Urinary bladder (tissue), 4 donors: ENCODE data around the gene TFEB. TPM values are rescaled to one million over a fixed set of nuclear protein-coding genes. Genes with fewer than 3 reads are reported as not detected.
A peak's percentile ranks its signal among the peaks of the same experiment; 100 is the strongest.

ENCODE experiments used
- DNase-seq: peaks from one replicate; pipeline ENCODE4 v3.0.0-alpha.2; 2015; ENCODE audit errors: extremely low spot score
- H3K27ac ChIP-seq: one replicate; pipeline ENCODE4 v1.5.1; 2013; ENCODE audit warnings: low read depth, mild to moderate bottlenecking, moderate library complexity
- H3K36me3 ChIP-seq: one replicate; pipeline ENCODE4 v1.6.1; 2013; ENCODE audit warnings: mild to moderate bottlenecking, moderate library complexity; ENCODE audit not compliant: insufficient read depth
- H3K4me1 ChIP-seq: one replicate; pipeline ENCODE4 v1.6.1; 2013; ENCODE audit warnings: mild to moderate bottlenecking, moderate library complexity; ENCODE audit not compliant: insufficient read depth
- H3K4me3 ChIP-seq: one replicate; pipeline ENCODE4 v1.5.1; 2013; ENCODE audit warnings: low read depth, low read length
- WGBS: extraction: QIAGEN DNeasy Blood & Tissue Kit; methylation state at CpG from one replicate; pipeline ENCODE4 v1.1.7; 2013; 5-methylcytosine and 5-hydroxymethylcytosine counted together
- polyA plus RNA-seq: library from polyadenylated mRNA; stranded (reverse); fragments of 200-250 nt; gene quantifications from one replicate; pipeline ENCODE4 v1.2.3, GENCODE V29; 2013
- total RNA-seq: library from RNA; depleted of rRNA; stranded (reverse); fragments of >200 nt; gene quantifications from one replicate; pipeline ENCODE4 v1.2.3, GENCODE V29; 2014
- donor health status: healthy with polysubstance abuse.
- donor health status: healthy.

TFEB gene
- total and polyA plus RNA-seq, 2 donors: 4.3 to 25.4 TPM

- no peaks in the 10 kb centered on the region for H3K36me3 ChIP-seq
- H3K4me1 ChIP-seq: peaks cover 2% of the 10 kb centered on the region
- no peak overlapping the region for H3K4me3 ChIP-seq
- no peak for DNase-seq
- peak overlapping the region; percentile 3 for H3K27ac ChIP-seq
- 94% methylated on average over 7 of the region's 7 CpGs for WGBS
Measured at GRCh38 chr6:41728954-41729353, 6.5 kb downstream of the TFEB start.

DNA sequence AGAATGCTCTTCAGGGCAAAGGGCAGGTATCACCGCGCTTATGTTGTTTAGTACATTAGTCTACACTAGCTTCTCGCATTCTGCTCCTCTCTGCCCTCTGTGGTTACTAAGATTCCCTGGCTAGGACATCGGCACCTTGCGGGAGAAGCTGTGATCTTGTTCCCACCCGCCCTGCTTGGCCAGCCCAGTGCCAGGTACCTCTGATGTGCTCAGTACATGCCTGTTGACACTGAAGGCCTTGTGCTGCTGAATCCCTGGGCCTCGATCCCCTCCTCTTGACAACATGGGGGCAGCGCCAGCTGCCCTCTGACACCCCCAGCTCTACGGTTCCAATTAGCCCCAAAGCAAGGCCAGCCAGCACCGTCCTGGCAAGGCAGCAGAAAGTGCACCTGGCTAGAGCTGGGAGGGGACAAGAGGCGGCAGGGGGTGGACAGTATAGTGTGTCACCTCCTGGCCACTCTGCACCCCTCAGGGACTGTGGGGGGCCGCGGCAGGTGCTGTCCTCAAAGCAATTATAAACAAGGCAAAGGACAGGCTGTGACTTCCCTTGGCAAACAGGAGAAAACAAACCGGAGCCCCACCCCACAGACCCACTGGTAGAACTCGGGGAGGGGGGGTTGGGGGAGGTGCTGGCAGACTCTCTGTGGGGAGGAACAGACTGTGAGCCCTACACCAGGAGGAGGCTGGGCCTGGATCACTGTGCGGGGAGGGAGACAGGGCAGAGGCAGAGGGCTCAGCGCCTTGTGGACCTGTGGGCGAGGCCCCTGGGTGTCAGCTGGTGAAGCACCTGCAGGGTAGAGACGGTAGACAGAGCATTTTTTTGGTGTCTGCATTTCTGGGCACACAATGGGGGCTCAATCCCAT lies 7.1 kb downstream of the TFEB start:
- DNase-seq: no peak

GRCh38 chr6:41727705-41728072 lies 7.7 kb downstream of the TFEB start:
- no peaks in the 10 kb centered on the region for H3K36me3 ChIP-seq
- no peaks in the 10 kb centered on the region for H3K4me1 ChIP-seq
- H3K4me3 ChIP-seq: no peak overlapping the region
- no peak for DNase-seq
- 91% methylated on average over 3 of the region's 3 CpGs for WGBS
- H3K27ac ChIP-seq: no peak overlapping the region

More for the DNA sequence above, 7.1 kb downstream of the TFEB start:
- Histone ChIP-seq H3K27ac (no peak overlapping the region), H3K4me1 (peaks cover 2% of the 10 kb centered on the region), H3K4me3 (no peak overlapping the region), H3K36me3 (no peaks in the 10 kb centered on the region)
- WGBS: 82% methylated on average over 19 of the region's 19 CpGs

- 84% methylated on average over 7 of the region's 7 CpGs for WGBS
- DNase-seq: no peak
- Histone ChIP-seq H3K4me1 (no peaks in the 10 kb centered on the region), H3K4me3 (no peak overlapping the region), H3K36me3 (no peaks in the 10 kb centered on the region), H3K27ac (no peak overlapping the region)
Measured at GRCh38 chr6:41726876-41727275, 8.5 kb downstream of the TFEB start.

DNA sequence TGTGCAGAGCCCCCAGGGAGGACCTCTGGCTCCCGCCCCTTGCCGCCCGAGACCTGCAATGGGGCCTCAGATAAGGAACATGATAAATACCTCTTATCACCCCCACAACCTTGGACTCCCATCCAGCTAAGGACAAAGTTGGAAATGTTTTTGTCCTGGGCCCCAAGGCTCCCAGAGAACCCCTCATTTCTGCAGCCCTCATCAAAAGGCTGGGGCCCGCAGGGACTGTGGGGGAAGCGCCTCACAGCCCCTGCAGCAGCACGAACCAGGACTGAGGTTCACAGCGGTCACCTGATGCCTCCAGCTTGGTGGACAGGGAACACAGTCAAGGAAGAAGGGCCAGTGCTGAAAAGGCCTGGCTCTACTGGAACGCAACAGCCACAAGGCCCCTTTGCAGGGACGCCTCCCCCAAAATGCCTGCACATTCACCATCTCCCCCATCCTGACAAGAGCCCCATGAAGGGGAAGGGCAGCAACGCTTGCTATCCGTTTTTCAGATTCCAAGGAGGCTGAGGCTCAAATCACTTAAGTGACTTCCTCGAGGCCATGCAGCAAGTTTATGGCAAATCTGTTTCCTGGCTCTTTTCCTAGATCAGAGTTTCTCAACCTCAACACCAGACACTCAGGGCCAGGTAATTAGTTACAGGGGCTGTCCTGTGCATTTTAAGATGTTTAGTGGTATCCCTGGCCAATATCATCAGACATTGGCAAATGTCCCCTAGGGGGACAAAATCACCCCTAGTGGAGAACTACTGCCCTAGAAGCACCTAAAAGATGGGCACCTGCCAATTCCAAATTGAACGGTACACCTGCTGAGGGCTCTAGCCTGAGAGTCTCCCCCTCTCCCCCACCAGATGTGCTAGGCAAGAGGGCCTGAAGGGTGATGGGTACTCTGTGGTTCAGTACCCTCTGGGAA lies 10.6 kb downstream of the TFEB start:
- no peak for DNase-seq
- H3K27ac ChIP-seq: no peak overlapping the region
- 80% methylated on average over 13 of the region's 13 CpGs for whole genome bisulfite sequencing
- no peak overlapping the region for H3K4me3 ChIP-seq
- H3K36me3 ChIP-seq: no peaks in the 10 kb centered on the region
- H3K4me1 ChIP-seq: no peaks in the 10 kb centered on the region

GRCh38 chr6:41724228-41724580 lies 11.2 kb downstream of the TFEB start:
- H3K4me3 ChIP-seq: no peak overlapping the region
- no peak overlapping the region for H3K27ac ChIP-seq
- WGBS: 46% methylated on average over 7 of the region's 7 CpGs
- H3K36me3 ChIP-seq: no peaks in the 10 kb centered on the region
- DNase-seq: no peak
- H3K4me1 ChIP-seq: no peaks in the 10 kb centered on the region

GRCh38 chr6:41723530-41724227 lies 11.7 kb downstream of the TFEB start:
- WGBS: 60% methylated on average over 21 of the region's 21 CpGs
- H3K4me1 ChIP-seq: no peaks in the 10 kb centered on the region

GRCh38 chr6:41722969-41723529 lies 12.4 kb downstream of the TFEB start:
- H3K4me1 ChIP-seq: no peaks in the 10 kb centered on the region
- H3K36me3 ChIP-seq: no peaks in the 10 kb centered on the region
- no peak overlapping the region for H3K4me3 ChIP-seq
- H3K27ac ChIP-seq: no peak overlapping the region
- WGBS: 64% methylated on average over 8 of the region's 8 CpGs
- DNase-seq: no peak

More at GRCh38 chr6:41723530-41724227, 11.7 kb downstream of the TFEB start:
- no peaks in the 10 kb centered on the region for H3K36me3 ChIP-seq
- no peak overlapping the region for H3K4me3 ChIP-seq
- DNase-seq: no peak
- H3K27ac ChIP-seq: peak overlapping the region; percentile 64

GRCh38 chr6:41721414-41721813 lies 14.0 kb downstream of the TFEB start:
- H3K4me3 ChIP-seq: no peak overlapping the region
- 93% methylated on average over 3 of the region's 3 CpGs for WGBS
- H3K4me1 ChIP-seq: no peaks in the 10 kb centered on the region
- no peak overlapping the region for H3K27ac ChIP-seq
- H3K36me3 ChIP-seq: no peaks in the 10 kb centered on the region
- DNase-seq: no peak

DNA sequence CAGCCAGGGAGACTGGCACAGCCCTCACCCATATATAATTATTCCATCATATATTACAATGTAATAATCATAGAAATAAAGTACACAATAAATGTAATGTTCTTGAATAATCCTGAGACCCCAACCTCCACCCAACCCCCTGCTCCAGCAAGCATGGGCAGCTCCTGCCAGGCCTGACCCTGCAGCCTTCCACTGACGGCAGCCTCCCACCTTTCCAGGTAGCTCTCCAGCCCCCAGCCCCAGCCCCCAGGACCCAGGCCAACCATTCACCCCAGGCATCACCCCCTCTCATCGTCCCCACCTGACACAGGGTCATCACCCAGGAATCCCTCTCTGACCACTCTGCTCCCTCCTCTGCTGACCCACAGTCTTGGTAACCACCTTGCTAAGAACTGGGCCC lies 14.6 kb downstream of the TFEB start:
- no peaks in the 10 kb centered on the region for H3K4me1 ChIP-seq
- H3K4me3 ChIP-seq: no peak overlapping the region
- H3K27ac ChIP-seq: no peak overlapping the region
- no peak for DNase-seq
- H3K36me3 ChIP-seq: no peaks in the 10 kb centered on the region
- 86% methylated on average over 2 of the region's 2 CpGs for WGBS

DNA sequence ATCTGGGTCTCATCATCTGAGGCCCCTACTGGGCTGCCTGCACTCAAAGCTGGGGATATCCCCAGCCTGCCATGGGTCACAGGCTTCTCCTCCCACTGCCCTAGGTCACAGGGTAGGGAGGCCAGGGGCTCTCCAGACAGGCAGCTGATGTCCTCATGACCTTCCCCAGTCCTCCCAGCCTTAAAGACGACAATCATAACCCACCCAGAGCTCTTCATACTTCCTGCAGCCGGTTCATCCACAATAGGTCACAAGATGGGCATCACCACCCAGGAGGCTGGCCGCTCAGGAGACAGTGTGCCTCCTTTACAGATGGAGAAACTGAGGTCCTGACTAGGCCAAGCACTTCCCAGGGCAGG lies 15.2 kb downstream of the TFEB start:
- Histone ChIP-seq H3K4me1 (no peaks in the 10 kb centered on the region), H3K36me3 (no peaks in the 10 kb centered on the region), H3K4me3 (no peak overlapping the region), H3K27ac (no peak overlapping the region)
- 89% methylated on average over 3 of the region's 3 CpGs for WGBS
- DNase-seq: no peak

DNA sequence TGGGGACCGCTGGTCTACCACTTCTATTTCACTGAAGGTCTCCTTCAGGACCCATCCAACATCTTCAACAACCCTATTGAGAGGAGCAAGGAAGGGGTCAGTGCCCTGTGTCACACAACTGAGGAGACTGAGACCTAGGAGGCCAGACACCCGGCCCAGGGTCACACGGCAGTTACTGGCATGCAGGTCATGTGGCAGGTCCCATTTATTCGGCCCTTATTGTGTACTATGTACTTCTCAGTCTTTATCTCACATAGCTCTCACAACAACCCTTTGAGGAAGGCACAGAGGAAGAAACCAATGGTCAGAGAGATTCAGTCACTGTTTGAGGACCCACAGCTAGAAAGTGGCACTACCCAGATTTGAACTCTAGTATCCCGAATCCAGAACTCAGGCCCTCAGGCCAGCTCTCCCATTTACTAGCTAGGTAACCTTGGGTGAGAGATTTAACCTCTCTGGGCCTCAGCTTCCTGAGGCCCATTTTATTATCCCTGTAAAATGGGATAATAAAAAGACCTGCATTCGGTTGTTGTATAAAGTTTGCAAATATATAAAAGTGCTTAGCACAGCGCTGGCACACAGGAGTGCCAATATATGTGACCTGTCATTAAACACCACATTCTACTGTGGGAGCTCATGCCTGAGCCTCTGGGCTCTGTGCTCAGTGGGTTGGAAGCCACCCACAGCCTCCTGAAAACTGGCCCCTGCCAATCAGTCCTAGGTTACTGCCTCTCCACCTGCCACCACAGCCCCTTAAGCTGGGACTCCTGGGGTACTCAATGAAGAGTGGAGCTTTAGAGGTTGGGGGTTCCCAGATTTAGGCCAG lies 15.8 kb downstream of the TFEB start:
- WGBS: 90% methylated on average over 7 of the region's 7 CpGs
- no peaks in the 10 kb centered on the region for H3K4me1 ChIP-seq
- H3K4me3 ChIP-seq: no peak overlapping the region
- no peaks in the 10 kb centered on the region for H3K36me3 ChIP-seq
- H3K27ac ChIP-seq: no peak overlapping the region
- DNase-seq: no peak

GRCh38 chr6:41718828-41719227 lies 16.6 kb downstream of the TFEB start:
- H3K27ac ChIP-seq: no peak overlapping the region
- no peaks in the 10 kb centered on the region for H3K36me3 ChIP-seq
- no peaks in the 10 kb centered on the region for H3K4me1 ChIP-seq
- 86% methylated on average over 5 of the region's 5 CpGs for WGBS
- no peak overlapping the region for H3K4me3 ChIP-seq
- no peak for DNase-seq
